MCF 10A (cell line): ENCODE data around the gene ZBTB7B. TPM values are rescaled to one million over a fixed set of nuclear protein-coding genes. Genes with fewer than 3 reads are reported as not detected.
A peak's percentile ranks its signal among the peaks of the same experiment; 100 is the strongest.

ENCODE experiments used
- BruUV-seq: library from RNA; stranded (reverse); fragments of 400-500 nt; replicated peaks from 2 replicates; lab custom pipeline; 2021; lab: Mats Ljungman, UMichigan
- CTCF ChIA-PET: fragments of 300-600 bp; sonication (Branson Sonifier 250); formaldehyde crosslinking; extraction: SDS; loops from one replicate; lab custom pipeline; 2021; ENCODE audit warnings: antibody characterized with exemption, inconsistent platforms; lab: Yijun Ruan, JAX
- POLR2A ChIA-PET: fragments of 300-600, 350-650 bp; sonication (Branson Sonifier 250); formaldehyde crosslinking; extraction: SDS; loops from one replicate; lab custom pipeline; 2020; ENCODE audit warnings: antibody characterized with exemption, inconsistent platforms; lab: Yijun Ruan, JAX
- DNase-seq: peaks from one replicate; pipeline ENCODE4 v3.0.0-alpha.2; 2018; ENCODE audit not compliant: unreplicated experiment
- H3K27ac Mint-ChIP-seq: one replicate; pipeline ENCODE4 v1.8.0; 2022; ENCODE audit warnings: mild to moderate bottlenecking, low read depth, mixed read lengths; ENCODE audit not compliant: unreplicated experiment
- H3K27me3 Mint-ChIP-seq: one replicate; pipeline ENCODE4 v1.8.0; 2022; ENCODE audit warnings: mixed read lengths; ENCODE audit not compliant: insufficient read depth, unreplicated experiment
- H3K36me3 Mint-ChIP-seq: one replicate; pipeline ENCODE4 v1.8.0; 2022; ENCODE audit warnings: mild to moderate bottlenecking, moderate library complexity, mixed read lengths; ENCODE audit not compliant: insufficient read depth, unreplicated experiment
- H3K4me1 Mint-ChIP-seq: one replicate; pipeline ENCODE4 v1.8.0; 2022; ENCODE audit warnings: mixed read lengths; ENCODE audit not compliant: insufficient read depth, unreplicated experiment
- H3K4me3 Mint-ChIP-seq: one replicate; pipeline ENCODE4 v1.8.0; 2022; ENCODE audit warnings: mild to moderate bottlenecking, moderate library complexity, mixed read lengths; ENCODE audit not compliant: unreplicated experiment
- H3K9me3 Mint-ChIP-seq: one replicate; pipeline ENCODE4 v1.8.0; 2022; ENCODE audit warnings: mixed read lengths; ENCODE audit not compliant: unreplicated experiment
- intact Hi-C: fragments of 100-400 bp; cut with micrococcal nuclease; formaldehyde crosslinking; loops from 2 replicates; pipeline ENCODE4 v1.14.1; 2022
- total RNA-seq: library from RNA; stranded (reverse); gene quantifications from 2 replicates; pipeline ENCODE4 v1.2.3, GENCODE V29; 2022
- TF ChIP-seq, protein P1 (sequence below): fragments of 200-600 bp; IDR thresholded peaks from one replicate; pipeline ENCODE4 v1.8.0; 2022; ENCODE audit warnings: antibody characterized with exemption, mild to moderate bottlenecking; ENCODE audit not compliant: unreplicated experiment

ZBTB7B gene
- total RNA-seq, 1 experiment from 2014 or later, result 175 TPM

DNA sequence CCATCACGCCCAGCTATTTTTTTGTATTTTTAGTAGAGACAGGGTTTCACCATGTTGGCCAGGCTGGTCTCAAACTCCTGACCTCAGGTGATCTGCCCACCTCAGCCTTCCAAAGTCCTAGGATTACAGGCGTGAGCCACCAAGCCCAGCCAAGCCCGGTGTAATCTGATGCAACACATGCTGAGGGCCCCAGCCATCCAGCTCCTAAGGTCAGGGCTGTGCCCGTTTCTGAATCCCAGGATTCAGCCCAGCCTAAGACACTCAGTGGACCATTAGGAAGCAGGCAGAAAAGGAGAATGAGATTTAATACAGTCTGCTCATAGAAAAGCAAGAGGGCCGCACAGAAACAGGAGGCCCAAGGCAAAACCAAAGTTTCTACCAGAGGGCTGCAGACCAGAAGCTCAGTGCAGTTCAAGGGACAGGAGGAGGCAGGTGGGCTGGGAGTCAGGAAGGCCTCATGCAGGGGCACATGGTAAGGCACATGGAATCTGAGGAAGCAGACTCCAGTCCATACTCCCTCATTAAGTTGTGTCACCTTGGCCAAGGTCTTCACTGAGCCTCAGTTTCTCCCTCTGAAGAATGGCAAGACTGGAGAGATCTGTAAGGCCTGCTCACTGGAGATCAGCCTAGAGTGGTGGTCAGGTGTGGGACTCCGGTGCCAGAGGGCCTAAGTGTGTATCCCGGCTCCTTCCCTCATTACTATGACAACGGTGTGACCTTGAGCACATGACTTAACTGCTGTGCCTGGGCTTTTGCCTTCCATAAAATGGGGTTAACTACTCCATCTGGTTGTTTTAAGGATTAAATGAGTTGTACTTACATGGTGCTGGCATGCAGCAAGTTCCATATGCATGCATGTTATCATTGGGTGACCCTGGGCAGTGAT lies 46.1 kb downstream of the ZBTB7B start:
- TF ChIP-seq, protein P1, sequence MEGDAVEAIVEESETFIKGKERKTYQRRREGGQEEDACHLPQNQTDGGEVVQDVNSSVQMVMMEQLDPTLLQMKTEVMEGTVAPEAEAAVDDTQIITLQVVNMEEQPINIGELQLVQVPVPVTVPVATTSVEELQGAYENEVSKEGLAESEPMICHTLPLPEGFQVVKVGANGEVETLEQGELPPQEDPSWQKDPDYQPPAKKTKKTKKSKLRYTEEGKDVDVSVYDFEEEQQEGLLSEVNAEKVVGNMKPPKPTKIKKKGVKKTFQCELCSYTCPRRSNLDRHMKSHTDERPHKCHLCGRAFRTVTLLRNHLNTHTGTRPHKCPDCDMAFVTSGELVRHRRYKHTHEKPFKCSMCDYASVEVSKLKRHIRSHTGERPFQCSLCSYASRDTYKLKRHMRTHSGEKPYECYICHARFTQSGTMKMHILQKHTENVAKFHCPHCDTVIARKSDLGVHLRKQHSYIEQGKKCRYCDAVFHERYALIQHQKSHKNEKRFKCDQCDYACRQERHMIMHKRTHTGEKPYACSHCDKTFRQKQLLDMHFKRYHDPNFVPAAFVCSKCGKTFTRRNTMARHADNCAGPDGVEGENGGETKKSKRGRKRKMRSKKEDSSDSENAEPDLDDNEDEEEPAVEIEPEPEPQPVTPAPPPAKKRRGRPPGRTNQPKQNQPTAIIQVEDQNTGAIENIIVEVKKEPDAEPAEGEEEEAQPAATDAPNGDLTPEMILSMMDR, result no peak
- Mint-ChIP-seq H3K27ac (peak overlapping the region; percentile 80), H3K4me1 (peaks cover 54% of the 10 kb centered on the region), H3K9me3 (no peaks in the 10 kb centered on the region), H3K27me3 (no peaks in the 10 kb centered on the region), H3K36me3 (peaks cover 7% of the 10 kb centered on the region), H3K4me3 (no peak overlapping the region)
- DNase-seq, result no peak
- intact Hi-C loops, result no loop called here
- CTCF ChIA-PET, result interaction anchor here (0.5 to 23.3 kb wide), 18 partner anchors 9 to 489 kb away, joined by 3 to 390 read pairs (median 4); partner anchors contain the start of genes EFNA4 and SHC1
- BruUV-seq, result no TSS peak
- POLR2A ChIA-PET, result interaction anchor here (0.6 to 8.7 kb wide), 13 partner anchors 10 to 1533 kb away, joined by 3 to 156 read pairs (median 7); partner anchors contain the start of genes CKS1B, FLAD1, SHC1 and SLC50A1

DNA sequence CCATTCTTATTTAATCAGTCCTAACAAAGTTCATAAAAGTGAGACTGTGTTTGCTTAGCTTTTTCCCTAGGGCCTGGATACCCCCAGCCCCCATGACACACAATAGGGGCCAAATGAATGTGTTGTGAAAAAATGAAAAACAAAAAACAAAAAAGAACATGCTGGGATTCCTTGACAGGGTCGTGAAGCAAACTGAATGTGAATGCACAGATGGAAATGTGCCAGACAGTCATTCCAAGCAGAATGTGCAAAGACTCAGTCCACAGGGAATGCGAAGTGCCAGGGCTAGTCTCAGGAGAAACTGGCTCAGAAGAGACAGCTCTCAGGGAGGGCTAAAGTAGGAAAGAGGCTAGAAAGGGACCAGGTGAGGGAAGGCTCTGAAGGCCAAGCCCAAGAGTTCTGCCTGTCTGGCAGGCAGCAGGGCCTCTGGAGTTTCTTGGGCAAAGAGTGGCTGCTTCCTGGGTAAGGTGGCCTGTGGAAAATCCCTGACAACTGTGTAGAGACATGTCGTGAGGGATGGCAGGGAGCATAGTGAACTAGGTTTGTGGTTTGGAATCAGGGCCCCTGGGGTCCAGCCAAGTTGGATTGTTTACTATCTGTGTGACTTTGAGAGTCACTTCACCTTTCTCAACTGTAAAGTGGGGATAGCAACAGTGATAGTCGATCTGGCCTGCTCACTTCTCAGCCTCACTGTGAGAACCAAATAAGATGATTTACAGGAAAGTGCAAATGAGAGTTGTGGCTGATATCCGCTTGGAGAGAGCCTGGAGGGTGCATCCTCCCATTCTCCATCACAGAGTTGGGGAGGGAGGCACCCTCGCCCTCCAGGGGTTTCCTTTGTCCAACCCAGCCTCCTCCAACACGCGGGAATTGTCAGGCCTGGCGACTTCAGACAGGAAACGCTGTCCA lies 47.3 kb downstream of the ZBTB7B start:
- CTCF ChIA-PET, result interaction anchor here (0.6 to 23.3 kb wide), 27 partner anchors 11 to 755 kb away, joined by 3 to 390 read pairs (median 4); partner anchors contain the start of genes EFNA4, LENEP, PBXIP1 and PMVK
- H3K36me3 Mint-ChIP-seq, result peaks cover 17% of the 10 kb centered on the region
- H3K4me3 Mint-ChIP-seq, result peak overlapping the region; percentile 90
- POLR2A ChIA-PET, result interaction anchor here (0.6 to 8.7 kb wide), 30 partner anchors 9 to 507 kb away, joined by 3 to 156 read pairs (median 8); partner anchors contain the start of genes CKS1B, EFNA3, EFNA4 and PBXIP1
- peaks cover 41% of the 10 kb centered on the region for H3K4me1 Mint-ChIP-seq
- TF ChIP-seq, protein P1, result no peak
- DNase-seq, result peak; percentile 47
- H3K9me3 Mint-ChIP-seq, result no peaks in the 10 kb centered on the region
- H3K27ac Mint-ChIP-seq, result peak overlapping the region; percentile 80
- no peaks in the 10 kb centered on the region for H3K27me3 Mint-ChIP-seq
- intact Hi-C loops, result loop anchor here (2.0 to 5.0 kb wide), 3 partner anchors 77 to 493 kb away; partner anchors contain the start of gene UBE2Q1
- TSS peak; percentile 43 for BruUV-seq

GRCh38 chr1:155050560-155051341 lies 48.1 kb downstream of the ZBTB7B start, which contains the start of gene ADAM15:
ADAM15 (plus strand) TSS chr1:155051316; CDS start chr1:155051387, 71 bp downstream.
- Mint-ChIP-seq H3K27ac (peak within 1 kb of the TSS; percentile 80), H3K9me3 (no peaks in the 10 kb centered on the region), H3K4me1 (peaks cover 33% of the 10 kb centered on the region), H3K27me3 (no peaks in the 10 kb centered on the region), H3K4me3 (peak within 1 kb of the TSS; percentile 90), H3K36me3 (peaks cover 25% of the 10 kb centered on the region)
- no TSS peak for BruUV-seq
- peak; percentile 84 for DNase-seq
- ChIA-PET CTCF (interaction anchor here (0.6 to 23.3 kb wide), 31 partner anchors 10 to 1464 kb away, joined by 3 to 390 read pairs (median 4); partner anchors contain the start of genes CREB3L4, EFNA4, KRTCAP2 and LENEP), POLR2A (interaction anchor here (0.6 to 8.7 kb wide), 39 partner anchors 9 to 653 kb away, joined by 3 to 156 read pairs (median 6); partner anchors contain the start of genes CKS1B, EFNA3, EFNA4 and LENEP)
- TF ChIP-seq, protein P1, result peak; percentile 99
- intact Hi-C loops, result loop anchor here (2.0 to 5.0 kb wide), 3 partner anchors 78 to 493 kb away; partner anchors contain the start of gene UBE2Q1
